Hippocampal formation (tissue), 2 donors: ENCODE results near the gene NKX3-2.

Experiments used
- DNase-seq, 2 donors: peaks; one replicate each; lab custom pipeline; 2025; lab: John Stamatoyannopoulos, UW

The NKX3-2 gene

DNA sequence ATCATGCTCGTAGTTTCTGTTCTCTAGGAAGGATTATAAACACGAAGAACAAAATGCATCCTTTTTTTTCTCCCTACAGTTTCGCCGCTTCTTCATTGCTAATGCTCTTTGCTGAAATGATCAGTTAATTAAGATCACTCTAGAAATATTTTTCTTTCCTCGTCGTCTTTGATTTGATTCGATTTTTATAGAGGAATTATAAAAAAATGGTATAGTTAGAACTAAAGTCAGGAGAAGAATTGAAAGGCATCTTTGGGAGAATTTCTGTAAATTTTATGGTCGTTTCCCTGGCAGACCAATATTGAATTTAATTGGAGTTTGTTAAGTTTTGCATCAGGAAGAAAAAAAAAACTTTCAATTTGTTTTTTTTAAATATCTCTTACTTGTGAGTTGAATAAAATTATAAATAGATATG is 1.1 kb upstream of the NKX3-2 start:
- DNase-seq, result no peak

DNA sequence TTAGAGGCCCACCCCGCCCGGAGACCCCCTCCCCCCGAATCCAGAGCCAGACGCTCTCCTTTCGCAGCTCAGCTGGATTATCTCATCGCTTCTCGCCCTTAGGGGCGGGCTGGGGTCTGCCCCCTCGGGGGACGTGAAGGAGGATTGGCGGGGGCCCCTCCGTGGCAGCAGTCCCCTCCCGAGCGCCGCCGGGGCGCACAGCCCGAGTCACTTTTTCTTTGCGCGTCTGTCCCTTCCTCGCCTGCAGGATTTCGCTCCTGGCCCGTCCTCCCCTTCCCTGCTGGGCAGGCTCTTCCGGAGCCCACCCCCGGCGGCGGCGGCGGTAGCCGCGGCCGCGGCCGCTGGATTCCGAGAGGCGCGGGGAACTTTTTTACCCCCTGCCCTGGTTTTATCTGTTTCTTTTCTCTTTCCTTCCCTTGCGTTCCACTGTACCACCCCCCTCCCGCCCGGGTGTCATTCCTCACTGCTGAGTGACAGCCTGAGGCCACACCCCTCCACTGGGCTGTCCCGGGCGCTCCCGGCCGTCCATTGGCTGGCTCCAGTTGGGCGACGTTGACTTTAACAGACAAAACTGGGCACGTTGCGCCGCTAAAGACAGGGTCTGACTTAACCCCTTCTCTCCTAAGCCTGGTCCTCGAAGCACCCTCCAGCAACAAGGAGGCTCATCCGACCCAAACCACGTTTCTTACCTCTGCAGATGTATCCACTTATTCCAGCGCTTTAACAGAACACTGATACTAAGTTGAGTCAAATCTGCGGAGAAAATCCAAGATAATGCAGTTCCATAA is 492 bp upstream of the NKX3-2 start:
- DNase-seq, result peak in 1 of 2 donors; percentile 20

DNA sequence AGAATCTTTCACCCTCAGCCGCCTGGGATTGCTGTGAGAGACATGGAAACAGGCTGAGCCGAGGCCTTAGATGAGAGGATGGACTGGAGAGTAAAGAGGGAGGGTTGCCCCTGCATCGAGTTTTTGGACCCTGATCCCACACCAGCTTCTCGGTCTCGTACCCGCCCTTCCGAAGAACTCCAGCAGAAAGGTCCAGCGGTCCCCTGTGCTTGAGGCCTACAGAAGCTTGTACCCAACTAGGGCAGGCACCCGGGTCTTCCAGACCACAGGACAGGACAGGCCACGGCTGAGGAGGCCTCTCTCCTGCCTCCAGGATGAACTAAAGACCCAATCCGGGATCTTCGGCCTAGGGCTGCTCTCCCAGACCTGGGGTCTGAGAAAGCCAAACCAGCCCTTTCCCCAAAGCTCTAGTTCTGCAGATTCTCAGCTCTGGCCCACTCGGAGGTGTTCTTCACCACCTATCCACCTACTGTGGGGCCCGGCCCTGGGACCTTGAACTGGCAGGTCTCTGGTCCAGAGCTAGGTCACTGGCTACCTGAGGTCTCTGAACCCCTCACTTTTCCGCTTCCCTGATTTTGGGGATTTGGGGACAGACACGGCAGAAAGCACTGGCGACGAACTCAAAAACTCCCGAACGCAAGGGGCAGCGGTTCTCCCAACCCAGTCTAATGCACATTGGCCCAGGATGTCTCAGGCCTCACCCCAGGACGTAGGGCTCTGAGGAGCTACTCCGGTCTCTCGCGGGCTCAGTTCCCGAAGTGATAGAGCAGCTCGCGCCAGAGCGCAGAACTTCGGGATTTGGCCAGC is 1.1 kb downstream of the NKX3-2 start:
- DNase-seq, result no peak

DNA sequence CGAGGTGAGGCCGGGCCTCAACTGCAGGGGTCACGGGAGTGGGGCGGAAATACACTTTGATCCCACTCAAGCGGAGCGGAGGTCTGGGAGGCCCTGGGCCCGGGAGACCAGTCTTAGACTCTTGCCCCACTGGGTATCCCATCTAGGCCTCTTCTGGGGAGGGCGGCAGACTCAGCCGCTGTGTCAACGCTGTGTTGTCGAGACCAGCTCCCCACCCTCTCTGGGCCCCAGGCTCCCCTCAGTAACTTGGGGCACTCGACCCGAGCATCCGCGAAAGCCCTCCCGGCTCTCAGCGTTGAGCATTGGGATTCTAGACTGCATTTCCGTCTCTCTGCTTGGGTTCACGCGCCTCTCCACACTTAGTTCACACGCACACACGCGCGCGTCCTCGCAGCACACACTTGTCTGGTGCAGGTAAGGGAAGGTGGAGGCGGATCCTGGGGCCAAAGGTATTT is 1.7 kb downstream of the NKX3-2 start:
- no peak for DNase-seq

GRCh38 chr4:13541720-13542576 is 2.4 kb downstream of the NKX3-2 start:
- no peak for DNase-seq

DNA sequence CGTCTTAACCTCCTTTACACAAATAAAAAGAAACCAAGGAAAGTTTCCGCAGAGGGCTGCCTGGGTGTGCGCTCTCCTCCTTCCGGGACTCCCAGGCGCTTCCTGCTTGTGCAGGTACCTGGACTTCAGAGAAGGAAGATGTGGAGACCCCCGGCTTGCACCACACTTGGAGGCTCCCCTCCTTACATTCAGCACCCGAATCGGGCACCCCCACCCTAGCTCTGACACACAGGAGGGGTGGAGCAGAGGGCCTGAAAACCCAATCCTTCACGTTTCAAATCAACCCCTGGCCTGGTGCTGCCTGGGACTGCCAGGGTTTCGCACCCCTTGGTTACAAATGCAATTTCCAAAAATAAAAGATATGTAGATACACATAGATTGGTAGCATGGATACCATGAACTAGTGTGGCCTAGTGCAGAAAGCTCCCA is 3.1 kb downstream of the NKX3-2 start:
- no peak for DNase-seq

DNA sequence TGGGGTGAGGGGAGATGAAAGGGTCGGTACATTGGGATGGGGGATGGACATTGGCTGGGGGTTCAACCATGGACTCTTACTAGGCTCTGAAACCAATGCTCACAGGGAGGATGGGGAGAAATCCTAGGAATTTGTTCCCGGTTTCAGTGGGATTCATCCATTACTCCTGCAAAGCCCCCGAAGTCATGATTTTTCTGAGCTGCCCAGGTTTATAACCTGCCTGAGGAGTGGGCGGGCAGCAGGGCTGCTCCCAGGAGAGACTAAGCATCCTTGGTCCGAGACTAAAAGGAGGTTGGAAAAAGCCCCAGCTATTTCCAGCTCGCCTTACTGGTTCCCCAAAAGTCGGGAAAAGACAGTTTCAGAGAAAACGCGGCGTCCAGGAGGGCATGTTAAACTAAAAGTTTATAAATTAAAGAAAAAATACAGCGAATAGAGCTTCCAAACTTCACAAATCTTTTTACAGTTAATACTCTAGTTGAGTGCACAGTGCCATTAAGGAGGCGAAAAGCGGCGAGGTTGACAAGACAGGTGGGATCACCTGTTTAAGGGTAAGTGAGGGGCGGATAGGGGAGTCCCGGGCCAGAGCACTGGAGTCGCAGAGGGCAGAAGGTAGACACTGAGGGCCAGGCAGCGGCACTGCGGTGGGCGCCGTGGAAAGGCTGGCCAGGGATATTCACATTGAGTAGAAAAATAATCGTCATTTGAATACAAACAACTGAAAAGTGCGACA is 3.7 kb downstream of the NKX3-2 start:
- no peak for DNase-seq

DNA sequence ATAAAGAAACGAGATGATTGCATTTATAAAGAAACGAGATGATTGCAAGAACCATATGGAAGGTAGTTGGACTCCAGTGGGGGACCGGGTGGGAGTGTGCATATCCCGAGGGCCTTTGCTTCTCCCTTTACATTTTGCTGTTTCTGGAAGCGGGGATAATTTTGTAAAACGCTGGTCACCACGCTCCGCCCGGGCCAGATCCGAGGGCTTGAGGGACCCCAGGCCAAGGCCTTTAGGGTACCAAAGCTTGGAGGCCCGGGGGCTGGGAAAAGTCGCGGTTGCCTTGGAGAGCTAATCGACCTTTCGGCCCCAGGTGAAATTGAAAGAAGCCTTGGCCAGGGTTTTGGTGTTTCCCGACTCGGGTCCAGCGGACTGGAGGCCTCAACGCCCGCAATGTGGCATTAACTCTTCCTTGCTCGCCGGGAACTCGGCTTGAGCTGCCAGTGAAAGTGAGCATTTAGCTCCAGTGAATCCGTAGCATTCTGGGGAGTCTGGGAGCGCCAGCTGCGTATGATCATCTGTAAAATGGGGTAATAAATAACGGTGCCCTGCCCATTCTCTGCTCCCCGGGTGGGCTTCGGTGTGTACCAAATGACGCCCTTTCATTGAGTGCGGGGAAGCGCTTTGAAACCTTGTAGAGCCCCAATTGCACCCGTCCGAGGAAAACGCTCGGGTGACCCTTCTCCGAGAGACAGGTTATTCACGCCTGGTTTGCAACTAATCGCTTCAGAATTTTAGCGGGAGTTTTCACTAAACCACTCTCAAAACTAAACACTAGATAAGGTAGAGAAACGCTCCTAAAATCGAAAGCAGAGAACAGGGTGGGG is 4.5 kb downstream of the NKX3-2 start:
- DNase-seq, result no peak

DNA sequence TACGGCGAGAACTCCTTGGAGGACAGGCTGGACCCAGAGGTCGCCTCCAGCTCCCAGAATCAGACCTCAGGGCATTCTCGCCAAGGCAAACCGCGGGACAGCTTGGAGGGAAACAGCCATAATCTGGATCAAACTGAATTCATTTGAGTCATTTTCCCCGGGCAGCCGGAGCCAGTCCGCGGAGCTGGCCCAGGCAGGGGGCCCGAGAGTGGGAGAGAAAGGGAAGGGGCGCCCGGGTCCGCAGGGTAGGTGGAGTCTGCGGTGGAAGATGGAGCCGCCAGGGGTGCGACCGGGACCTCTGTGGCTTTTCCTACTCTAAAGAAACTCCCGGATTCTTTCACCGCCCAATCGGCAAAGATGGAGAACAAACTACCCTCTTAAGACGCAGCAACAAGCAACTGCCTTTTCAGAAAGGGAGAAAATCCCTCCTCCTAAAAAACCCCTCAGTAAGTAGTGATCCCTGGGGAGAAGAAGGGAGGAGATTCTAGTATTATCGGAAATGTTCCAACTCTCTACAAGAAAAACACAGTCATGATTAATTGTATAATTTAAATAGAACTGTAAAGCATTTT is 5.2 kb downstream of the NKX3-2 start:
- DNase-seq, result no peak

DNA sequence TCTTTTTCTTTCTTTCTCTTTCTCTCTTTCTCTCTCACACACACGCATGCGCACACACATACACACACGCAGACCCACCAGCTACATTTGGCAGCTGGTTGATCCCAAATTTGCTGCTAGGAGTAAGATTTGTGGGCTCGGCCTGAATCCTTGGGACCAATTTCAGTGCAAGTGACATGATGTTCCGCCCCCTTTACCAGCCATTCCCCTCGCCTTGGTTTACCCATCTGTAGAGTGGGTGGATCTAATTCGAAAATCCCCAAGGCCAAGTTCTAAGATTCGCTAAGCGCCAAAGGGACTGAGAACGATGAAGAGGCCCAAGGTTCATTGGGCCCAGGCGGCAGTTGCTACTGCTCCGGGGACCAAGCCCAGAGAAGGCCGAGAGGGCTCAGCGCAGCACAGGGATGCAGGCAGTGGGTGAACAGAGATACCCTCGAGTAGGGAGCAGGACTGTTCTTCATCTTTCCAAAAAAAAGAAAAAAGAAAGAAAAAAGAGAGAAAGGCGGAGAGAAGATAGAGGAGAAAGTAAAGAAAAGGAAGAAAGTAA is 5.8 kb downstream of the NKX3-2 start:
- no peak for DNase-seq

DNA sequence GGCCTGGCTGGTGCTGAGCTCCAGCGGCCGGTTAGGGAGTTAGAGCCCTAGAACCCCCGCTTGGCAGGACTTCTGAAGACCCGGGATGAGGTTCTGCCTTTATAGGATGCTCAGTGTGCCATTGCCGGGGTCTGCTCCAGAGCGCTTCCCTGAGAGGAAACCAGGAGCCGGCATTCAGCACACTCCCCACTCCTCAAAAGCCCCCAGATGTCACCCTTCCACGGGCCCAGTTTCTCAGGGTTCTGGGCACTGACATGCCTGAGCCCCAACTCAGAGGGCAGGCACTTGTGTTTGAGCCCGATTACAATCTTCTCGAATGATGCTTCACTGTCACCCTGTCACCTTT is 6.5 kb downstream of the NKX3-2 start:
- no peak for DNase-seq

- no peak for DNase-seq
Observed at GRCh38 chr4:13537011-13537831, 7.1 kb downstream of the NKX3-2 start.

- no peak for DNase-seq
Observed at GRCh38 chr4:13536607-13537006, 7.7 kb downstream of the NKX3-2 start.

DNA sequence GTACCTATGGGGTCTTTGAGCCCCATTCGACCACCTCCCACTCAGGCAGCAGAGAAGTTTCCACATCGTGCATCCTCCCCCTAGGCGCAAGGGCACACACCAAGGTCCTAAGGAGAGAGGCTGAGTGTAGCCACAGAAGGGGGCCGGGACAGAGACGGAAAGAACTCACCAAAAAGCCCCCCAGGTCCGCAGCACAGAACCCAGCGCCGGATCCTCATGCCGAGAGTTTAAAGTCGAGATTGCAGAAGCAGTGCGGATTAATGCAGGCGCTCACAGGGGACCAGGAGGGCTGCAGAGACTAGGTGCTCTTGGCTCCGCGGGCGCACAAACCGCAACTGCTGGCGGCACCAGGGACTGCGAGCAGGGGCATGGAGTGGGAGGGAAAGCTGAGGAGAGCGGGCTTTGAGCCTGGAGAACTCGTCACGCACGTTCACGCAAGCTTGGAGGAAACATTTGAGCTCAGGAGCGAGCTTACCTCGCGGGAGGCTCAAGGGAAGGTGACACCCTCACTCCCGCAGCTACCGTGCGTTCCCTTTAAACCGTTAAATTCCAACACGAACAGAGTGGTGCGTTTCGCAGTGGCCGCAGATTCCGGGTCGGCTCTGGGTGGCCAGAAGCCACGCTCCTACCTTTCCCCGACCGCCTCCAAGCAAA is 8.5 kb downstream of the NKX3-2 start:
- DNase-seq, result no peak

DNA sequence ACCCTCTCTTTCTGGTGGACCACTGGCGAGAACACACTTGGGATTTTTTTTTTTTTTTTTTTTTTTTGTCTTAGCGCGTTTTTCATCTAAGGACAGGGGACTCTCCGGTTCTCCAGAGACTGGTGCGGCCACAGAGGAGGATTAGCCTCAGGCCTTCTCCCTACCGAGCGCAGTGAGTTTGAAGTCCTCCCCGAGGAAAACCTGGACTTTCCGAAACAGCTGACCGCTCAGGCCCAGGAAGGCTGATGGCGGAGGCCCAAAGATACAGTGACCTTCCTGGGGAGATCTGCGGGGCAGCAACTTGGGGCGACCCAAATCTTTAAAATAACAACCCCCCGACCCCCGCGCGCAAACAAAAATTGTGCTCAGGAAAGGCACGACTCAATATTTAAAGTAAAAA is 9.2 kb downstream of the NKX3-2 start:
- DNase-seq, result no peak

- DNase-seq, result no peak
Observed at GRCh38 chr4:13534344-13535063, 9.8 kb downstream of the NKX3-2 start.

- DNase-seq, result no peak
Observed at GRCh38 chr4:13533670-13534343, 10.5 kb downstream of the NKX3-2 start.
